B cell (primary cell): Measurements from ENCODE around the gene PDHX. TPM values are rescaled to one million over a fixed set of nuclear protein-coding genes. Genes with fewer than 3 reads are reported as not detected.

Experiments used
- ATAC-seq: fragments of 200-7000 bp; cut with Tn5 transposase; one replicate; pipeline ENCODE4 v1.10.0; 2021; ENCODE audit warnings: low read depth, mild to moderate bottlenecking, moderate number of reproducible peaks, moderate library complexity
- CTCF ChIA-PET: fragments of 350-600 bp; sonication (Branson Sonifier 250); formaldehyde crosslinking; loops from one replicate; lab custom pipeline; 2021; ENCODE audit warnings: antibody characterized with exemption, inconsistent platforms; lab: Charles Lee
- POLR2A ChIA-PET: fragments of 350-600 bp; sonication (Branson Sonifier 250); formaldehyde crosslinking; loops from one replicate; lab custom pipeline; 2021; ENCODE audit warnings: antibody characterized with exemption; lab: Charles Lee
- DNase-seq: peaks from one replicate; pipeline ENCODE4 v3.0.0; 2013
- H2AFZ ChIP-seq: 2 replicates; pipeline ENCODE4 v1.6.1; 2012; ENCODE audit warnings: mild to moderate bottlenecking, low read depth, low read length; ENCODE audit not compliant: insufficient read depth, poor library complexity, severe bottlenecking
- H3K27ac ChIP-seq, 2 donors: 1 replicate in 1 of 2; 2 replicates in 1 of 2; pipeline ENCODE4 v1.5.1; 2012 to 2013; ENCODE audit warnings: low read length in 2 of 2, mild to moderate bottlenecking in 2 of 2, moderate library complexity in 1 of 2
- H3K27me3 ChIP-seq, 4 experiments: fragments of 200-600 bp in 1 of 4; sonication (generic) in 1 of 4; replicated peaks in 1 of 4; 1 replicate in 2 of 4; 2 replicates in 2 of 4; pipeline versions ENCODE4 v1.6.1 to v1.7.0; 2013 to 2016; ENCODE audit warnings: low read length in 3 of 4, mild to moderate bottlenecking in 2 of 4, mixed read lengths in 1 of 4, moderate library complexity in 1 of 4; ENCODE audit not compliant: insufficient read depth in 4 of 4, control insufficient read depth in 3 of 4; ENCODE audit errors: control extremely low read depth in 1 of 4
- H3K36me3 ChIP-seq, 2 experiments: replicated peaks in 1 of 2; 1 replicate in 1 of 2; 2 replicates in 1 of 2; pipeline versions ENCODE4 v1.6.1 to v1.7.1; 2013; ENCODE audit warnings: low read length in 1 of 2; ENCODE audit not compliant: insufficient read depth in 2 of 2, control insufficient read depth in 1 of 2; ENCODE audit errors: control extremely low read depth in 1 of 2, extremely low read depth in 1 of 2
- H3K4me1 ChIP-seq, 2 donors: fragments of 200-600 bp in 1 of 2; sonication (generic) in 1 of 2; 1 replicate in 1 of 2; 2 replicates in 1 of 2; pipeline versions ENCODE4 v1.5.1 to v1.6.1; 2013 to 2017; ENCODE audit warnings: low read length in 2 of 2; ENCODE audit not compliant: control insufficient read depth in 2 of 2, insufficient read depth in 2 of 2
- H3K4me2 ChIP-seq: replicated peaks from 2 replicates; pipeline ENCODE3; 2012; ENCODE audit warnings: mild to moderate bottlenecking, low read depth, low read length; ENCODE audit not compliant: poor library complexity, severe bottlenecking
- H3K4me3 ChIP-seq, 5 experiments: fragments of 200-600 bp in 1 of 5; sonication (generic) in 1 of 5; 1 replicate in 3 of 5; 2 replicates in 2 of 5; pipeline versions ENCODE4 v1.5.1 to v1.7.0; 2011 to 2016; ENCODE audit warnings: low read length in 4 of 5, mild to moderate bottlenecking in 4 of 5, low read depth in 2 of 5, control low read depth in 1 of 5, moderate library complexity in 1 of 5; ENCODE audit not compliant: insufficient read depth in 1 of 5; ENCODE audit errors: control extremely low read depth in 1 of 5, extremely low read depth in 1 of 5
- H3K79me2 ChIP-seq: fragments of 200-600 bp; sonication (generic); one replicate; pipeline ENCODE4 v1.6.0; 2016; ENCODE audit warnings: low read length; ENCODE audit not compliant: control insufficient read depth, insufficient read depth
- H3K9ac ChIP-seq: fragments of 200-600 bp; sonication (generic); 2 replicates; pipeline ENCODE4 v1.6.1; 2017; ENCODE audit warnings: mild to moderate bottlenecking, low read length, moderate library complexity
- H3K9me3 ChIP-seq, 3 donors: one replicate each; pipeline versions ENCODE4 v1.6.1 to v1.7.1; 2013; ENCODE audit warnings: low read length in 2 of 3; ENCODE audit not compliant: control insufficient read depth in 2 of 3, insufficient read depth in 1 of 3; ENCODE audit errors: control extremely low read depth in 1 of 3
- H4K20me1 ChIP-seq: 2 replicates; pipeline ENCODE4 v1.6.0; 2012; ENCODE audit warnings: mild to moderate bottlenecking, low read length; ENCODE audit not compliant: insufficient read depth, control insufficient read depth, poor library complexity, severe bottlenecking
- H3K27ac Mint-ChIP-seq: one replicate; pipeline ENCODE4 v1.8.0; 2021; ENCODE audit warnings: mixed read lengths
- H3K27me3 Mint-ChIP-seq: one replicate; pipeline ENCODE4 v1.8.0; 2021; ENCODE audit warnings: mixed read lengths
- H3K4me1 Mint-ChIP-seq: one replicate; pipeline ENCODE4 v1.8.0; 2021; ENCODE audit warnings: mixed read lengths
- H3K4me3 Mint-ChIP-seq: one replicate; pipeline ENCODE4 v1.8.0; 2021; ENCODE audit warnings: mixed read lengths
- H3K9me3 Mint-ChIP-seq: one replicate; pipeline ENCODE4 v1.8.0; 2022; ENCODE audit warnings: mixed read lengths; ENCODE audit not compliant: insufficient read depth
- EZH2 ChIP-seq: IDR thresholded peaks from 2 replicates; pipeline ENCODE4 v1.6.1; 2012; ENCODE audit warnings: borderline replicate concordance, low read depth, mild to moderate bottlenecking, moderate library complexity, low read length; ENCODE audit not compliant: insufficient read depth, poor library complexity, severe bottlenecking
- WGBS: methylation state at CpG from one replicate; pipeline ENCODE4 v1.1.5; 2013; ENCODE audit warnings: missing lambda C conversion rate; ENCODE audit not compliant: insufficient coverage; 5-methylcytosine and 5-hydroxymethylcytosine counted together
- intact Hi-C: fragments of 100-400 bp; cut with micrococcal nuclease; formaldehyde crosslinking; loops from one replicate; pipeline ENCODE4 v1.10.0; 2022
- polyA plus RNA-seq: library from polyadenylated mRNA; depleted of rRNA; stranded (reverse); fragments of >200 nt; gene quantifications from 2 replicates; pipeline ENCODE4 v1.2.3, GENCODE V29; 2012
- total RNA-seq, 2 donors: library from RNA; stranded (reverse); fragments of 120-200 nt in 1 of 2; gene quantifications; 1 replicate in 1 of 2; 2 replicates in 1 of 2; pipeline versions ENCODE4 v1.2.3 to v1.2.4, GENCODE V29; 2013 to 2022
- TF ChIP-seq, protein P1 (sequence below): fragments of 200-600 bp; IDR thresholded peaks from one replicate; pipeline ENCODE4 v1.8.0; 2022; ENCODE audit warnings: antibody characterized with exemption, mild to moderate bottlenecking

PDHX gene
- total and polyA plus RNA-seq, 2 donors (not counting 1 experiment from before 2014, with no cell fraction given) = 6.2 to 35.4 TPM

- Histone ChIP-seq H3K9ac (no peak overlapping the region), H3K27ac (no peak overlapping the region), H3K27me3 (no peaks in the 10 kb centered on the region), H3K79me2 (no peaks in the 10 kb centered on the region), H4K20me1 (no peaks in the 10 kb centered on the region), H3K4me2 (no peak overlapping the region), H3K4me1 (no peaks in the 10 kb centered on the region), H2AFZ (no peak overlapping the region), H3K9me3 (no peaks in the 10 kb centered on the region), H3K36me3 (peaks cover 22% of the 10 kb centered on the region in 2 experiments), H3K4me3 (no peak overlapping the region)
- TF ChIP-seq, protein P1, sequence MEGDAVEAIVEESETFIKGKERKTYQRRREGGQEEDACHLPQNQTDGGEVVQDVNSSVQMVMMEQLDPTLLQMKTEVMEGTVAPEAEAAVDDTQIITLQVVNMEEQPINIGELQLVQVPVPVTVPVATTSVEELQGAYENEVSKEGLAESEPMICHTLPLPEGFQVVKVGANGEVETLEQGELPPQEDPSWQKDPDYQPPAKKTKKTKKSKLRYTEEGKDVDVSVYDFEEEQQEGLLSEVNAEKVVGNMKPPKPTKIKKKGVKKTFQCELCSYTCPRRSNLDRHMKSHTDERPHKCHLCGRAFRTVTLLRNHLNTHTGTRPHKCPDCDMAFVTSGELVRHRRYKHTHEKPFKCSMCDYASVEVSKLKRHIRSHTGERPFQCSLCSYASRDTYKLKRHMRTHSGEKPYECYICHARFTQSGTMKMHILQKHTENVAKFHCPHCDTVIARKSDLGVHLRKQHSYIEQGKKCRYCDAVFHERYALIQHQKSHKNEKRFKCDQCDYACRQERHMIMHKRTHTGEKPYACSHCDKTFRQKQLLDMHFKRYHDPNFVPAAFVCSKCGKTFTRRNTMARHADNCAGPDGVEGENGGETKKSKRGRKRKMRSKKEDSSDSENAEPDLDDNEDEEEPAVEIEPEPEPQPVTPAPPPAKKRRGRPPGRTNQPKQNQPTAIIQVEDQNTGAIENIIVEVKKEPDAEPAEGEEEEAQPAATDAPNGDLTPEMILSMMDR = no peak
- no peak for TF ChIP-seq EZH2
- ChIA-PET POLR2A (no interaction called here), CTCF (interaction anchor here (1.5 kb wide), 1 partner anchor 415 kb away, joined by 3 read pairs; no protein-coding TSS in a partner anchor)
- Mint-ChIP-seq H3K27ac (no peak overlapping the region), H3K9me3 (peaks cover 2% of the 10 kb centered on the region), H3K4me3 (no peak overlapping the region), H3K27me3 (no peaks in the 10 kb centered on the region), H3K4me1 (no peaks in the 10 kb centered on the region)
- ATAC-seq = no peak
- DNase-seq = no peak
- intact Hi-C loops = no loop called here
Measured at GRCh38 chr11:34976496-34977088, 60.2 kb downstream of the PDHX start.

DNA sequence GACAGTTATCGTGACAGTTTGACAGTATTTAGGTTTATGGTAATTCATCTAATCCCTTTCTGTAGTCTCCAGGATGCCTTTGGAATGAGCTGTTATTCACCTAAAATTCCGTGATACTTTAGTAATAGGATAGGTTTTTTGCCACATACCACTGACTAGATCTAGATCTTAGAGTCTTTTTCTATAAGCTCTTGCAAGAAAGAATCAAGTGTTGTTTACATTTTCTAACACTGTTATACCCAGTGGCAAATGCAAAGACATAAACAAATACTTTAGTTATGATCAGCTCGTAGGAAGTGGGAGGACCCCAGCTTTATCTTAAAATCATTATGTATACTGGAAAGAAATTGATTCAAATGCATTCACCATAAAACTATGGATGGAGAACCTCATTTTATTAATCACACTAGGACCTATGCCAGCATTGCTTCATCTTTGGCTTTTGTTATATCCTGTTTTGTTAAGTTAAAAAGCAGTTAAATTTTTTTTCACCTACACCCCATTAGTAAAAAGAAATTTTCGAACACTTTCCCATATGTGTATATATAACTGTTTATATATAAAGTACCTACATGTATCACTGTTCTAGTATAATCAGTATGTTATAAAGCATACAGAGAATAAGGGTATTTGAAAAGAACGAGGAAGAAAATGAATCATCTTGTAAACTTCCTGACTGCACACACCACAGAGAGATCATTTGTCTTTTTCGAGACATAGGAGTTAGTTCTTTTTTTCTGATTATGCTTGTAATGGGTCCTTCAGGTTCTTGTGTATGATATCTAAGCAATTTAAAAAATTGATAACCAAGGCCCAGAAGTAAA, 60.9 kb downstream of the PDHX start:
- no peaks in the 10 kb centered on the region for H3K4me1 ChIP-seq
- DNase-seq (no peak), ATAC-seq (no peak)
- Mint-ChIP-seq H3K27ac (no peak overlapping the region), H3K27me3 (no peaks in the 10 kb centered on the region), H3K4me3 (no peak overlapping the region), H3K9me3 (peaks cover 2% of the 10 kb centered on the region), H3K4me1 (no peaks in the 10 kb centered on the region)
- WGBS = no CpG with 5 or more reads among the region's 6 CpGs
- H3K27ac ChIP-seq = no peak overlapping the region
- intact Hi-C loops = no loop called here
- H3K4me2 ChIP-seq = no peak overlapping the region
- TF ChIP-seq, protein P1 = no peak
- TF ChIP-seq EZH2 = no peak
- POLR2A ChIA-PET = no interaction called here
- H3K27me3 ChIP-seq = no peaks in the 10 kb centered on the region
- no peaks in the 10 kb centered on the region for H3K9me3 ChIP-seq
- H4K20me1 ChIP-seq = no peaks in the 10 kb centered on the region
- H2AFZ ChIP-seq = no peak overlapping the region
- H3K4me3 ChIP-seq = no peak overlapping the region
- H3K79me2 ChIP-seq = no peaks in the 10 kb centered on the region
- CTCF ChIA-PET = interaction anchor here (1.5 kb wide), 1 partner anchor 414 kb away, joined by 3 read pairs; no protein-coding TSS in a partner anchor
- H3K36me3 ChIP-seq = peaks cover 22% of the 10 kb centered on the region in 2 experiments
- H3K9ac ChIP-seq = no peak overlapping the region
